GM18505 (cell line): Measurements from ENCODE around the gene INSM2.

Experiments used
- ATAC-seq: cut with Tn5 transposase; IDR thresholded peaks from one replicate; pipeline ENCODE4 v1.9.1; 2021; ENCODE audit not compliant: unreplicated experiment
- POLR2A ChIP-seq: IDR thresholded peaks from 4 replicates; pipeline ENCODE4 v1.6.1; 2011; ENCODE audit warnings: borderline replicate concordance; ENCODE audit not compliant: insufficient read depth, insufficient read length; ENCODE audit errors: extremely low read depth

The INSM2 gene, protein sequence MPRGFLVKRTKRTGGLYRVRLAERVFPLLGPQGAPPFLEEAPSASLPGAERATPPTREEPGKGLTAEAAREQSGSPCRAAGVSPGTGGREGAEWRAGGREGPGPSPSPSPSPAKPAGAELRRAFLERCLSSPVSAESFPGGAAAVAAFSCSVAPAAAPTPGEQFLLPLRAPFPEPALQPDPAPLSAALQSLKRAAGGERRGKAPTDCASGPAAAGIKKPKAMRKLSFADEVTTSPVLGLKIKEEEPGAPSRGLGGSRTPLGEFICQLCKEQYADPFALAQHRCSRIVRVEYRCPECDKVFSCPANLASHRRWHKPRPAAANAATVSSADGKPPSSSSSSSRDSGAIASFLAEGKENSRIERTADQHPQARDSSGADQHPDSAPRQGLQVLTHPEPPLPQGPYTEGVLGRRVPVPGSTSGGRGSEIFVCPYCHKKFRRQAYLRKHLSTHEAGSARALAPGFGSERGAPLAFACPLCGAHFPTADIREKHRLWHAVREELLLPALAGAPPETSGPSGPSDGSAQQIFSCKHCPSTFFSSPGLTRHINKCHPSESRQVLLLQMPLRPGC

DNA sequence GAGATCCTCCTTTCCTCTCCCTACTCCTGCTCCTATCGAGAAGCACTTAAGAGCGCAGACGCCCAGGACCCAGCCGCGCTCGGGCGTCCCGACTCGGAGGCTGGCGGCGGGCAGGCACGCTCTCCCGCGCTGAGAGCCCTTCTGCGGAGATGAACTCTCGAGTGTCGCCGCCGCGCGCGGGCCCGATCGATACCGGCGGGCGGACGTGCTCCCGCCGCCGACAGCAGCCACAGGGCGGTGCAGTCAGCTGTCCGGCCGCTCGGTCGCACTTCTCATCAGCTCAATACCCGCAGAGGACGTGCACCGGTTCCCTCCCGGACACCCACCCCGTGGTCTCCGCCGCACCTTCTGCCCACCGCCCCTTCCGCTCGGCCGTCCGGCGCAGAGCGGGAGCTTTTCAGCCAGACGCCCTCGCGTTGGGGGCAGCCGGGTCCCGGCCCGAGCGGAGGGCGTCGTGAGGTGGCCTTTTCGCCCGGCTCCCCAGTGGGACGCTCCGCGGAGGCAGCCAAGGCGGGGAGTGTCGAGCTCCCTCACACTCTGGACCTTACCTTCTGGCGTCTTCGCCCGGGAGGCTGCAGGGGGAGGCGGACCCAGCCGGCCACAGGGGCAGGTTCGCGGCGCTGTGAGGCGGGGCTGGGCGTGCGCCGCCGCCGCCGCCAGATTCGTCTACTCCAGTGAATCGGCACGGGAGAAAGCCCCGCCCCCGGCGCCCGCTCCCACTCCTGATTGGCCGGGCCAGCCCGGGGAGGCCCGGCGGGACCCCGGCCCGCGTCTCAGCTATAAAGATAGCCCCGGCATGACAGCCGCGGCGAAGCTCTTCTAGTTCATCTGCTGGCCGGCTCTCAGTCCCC, at the start of gene INSM2:
INSM2 (plus strand) TSS at position 808 of the 851 bp plus-strand sequence. CDS start 89 bp downstream, outside the sequence.
- peak; percentile 82 for ATAC-seq
- TF ChIP-seq POLR2A, result no peak

DNA sequence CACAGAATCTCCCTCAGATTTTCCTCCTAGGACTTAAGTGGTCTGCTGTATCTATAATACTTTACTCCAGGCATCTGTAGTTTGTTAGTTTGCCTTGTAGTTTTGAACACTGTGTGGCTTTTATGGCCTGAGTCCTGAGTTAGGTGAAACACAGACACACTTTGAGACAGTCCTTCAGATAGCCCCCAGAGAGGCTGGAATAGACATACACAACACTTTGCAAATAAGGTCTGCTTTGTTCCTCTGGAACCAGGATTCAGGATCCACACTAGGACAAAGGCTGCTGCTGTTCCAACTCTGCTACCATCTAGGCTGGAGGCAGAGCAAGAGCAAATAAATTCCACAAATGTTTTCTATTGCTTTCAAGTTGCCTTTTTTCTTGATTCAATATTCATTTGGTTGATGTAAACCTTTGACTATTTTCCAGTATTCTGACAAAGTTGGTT, 41.4 kb upstream of the INSM2 start:
- ATAC-seq, result no peak
- TF ChIP-seq POLR2A, result no peak

DNA sequence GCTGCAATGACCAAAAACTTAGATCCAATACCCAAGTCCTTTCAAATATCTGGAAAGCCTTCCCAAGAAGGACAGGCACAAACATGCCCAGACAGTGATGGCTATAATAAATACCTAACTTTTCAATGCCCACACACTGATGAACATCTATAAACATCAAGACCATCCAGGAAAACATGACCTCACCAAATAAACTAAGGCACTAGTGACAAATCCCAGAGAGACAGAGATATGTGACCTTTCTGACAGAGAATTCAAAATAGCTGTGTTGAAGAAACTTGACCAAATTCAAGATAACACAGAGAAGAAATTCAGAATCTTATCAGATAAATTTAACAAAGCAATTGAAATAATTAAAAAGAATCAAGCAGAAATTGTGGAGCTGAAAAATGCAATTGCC, 38.7 kb upstream of the INSM2 start:
- no peak for ATAC-seq
- TF ChIP-seq POLR2A, result no peak

DNA sequence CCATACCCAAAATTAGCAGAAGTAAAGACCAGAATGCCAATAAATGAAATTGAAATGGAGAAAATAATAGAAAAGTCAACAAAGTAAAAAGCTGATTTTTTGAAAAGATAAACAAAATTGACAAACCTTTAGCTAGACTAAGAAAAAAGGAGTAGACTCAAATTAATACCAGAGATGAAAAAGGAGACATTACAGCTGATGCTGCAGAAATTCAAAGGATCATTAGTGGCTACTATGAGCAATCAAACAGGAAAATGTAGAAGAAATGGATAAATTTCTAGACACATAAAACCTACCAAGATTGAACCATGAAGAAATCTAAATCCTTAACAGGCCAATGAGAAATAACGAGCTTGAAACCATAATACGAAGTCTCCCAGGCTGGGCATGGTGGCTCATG, 34.8 kb upstream of the INSM2 start:
- ATAC-seq, result no peak
- TF ChIP-seq POLR2A, result no peak

DNA sequence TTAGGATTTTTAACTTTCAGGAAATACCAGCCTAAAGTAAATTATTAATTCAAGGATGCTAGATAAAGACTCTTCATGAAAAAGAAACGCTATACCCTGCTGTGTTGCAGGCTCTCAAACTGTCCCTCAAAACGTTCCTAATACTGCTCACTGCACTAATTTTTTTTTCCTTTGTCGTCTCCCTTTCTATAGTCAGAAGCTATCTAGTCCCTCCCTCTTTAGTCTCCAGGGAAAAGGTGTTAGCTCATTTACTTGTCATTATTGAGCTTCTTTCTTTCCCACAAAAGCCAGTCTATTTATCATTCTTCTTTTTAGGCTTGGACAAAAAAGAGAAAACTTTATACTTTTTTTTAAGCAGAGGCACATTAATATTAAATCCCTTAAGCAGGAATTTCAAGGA, 30.3 kb upstream of the INSM2 start:
- ATAC-seq, result no peak
- TF ChIP-seq POLR2A, result no peak

DNA sequence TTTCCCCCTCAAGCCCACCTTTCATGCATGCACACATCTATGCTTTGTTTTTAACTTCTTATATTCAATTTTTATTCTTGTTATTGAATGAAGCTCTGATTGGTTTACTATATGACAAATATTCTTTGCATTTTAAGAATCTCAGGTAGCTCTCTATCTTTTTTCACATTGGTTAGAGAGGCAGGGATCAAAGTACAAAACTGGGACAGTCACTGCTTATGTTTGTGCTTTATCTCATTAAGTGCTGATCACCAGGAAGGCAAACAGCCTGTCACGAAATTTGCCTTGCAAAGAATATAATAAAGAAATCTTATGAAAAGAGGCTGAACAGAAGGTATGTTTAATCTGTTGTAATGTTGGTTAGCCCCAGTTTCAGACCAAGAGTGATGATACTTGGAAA, 29.7 kb upstream of the INSM2 start:
- no peak for TF ChIP-seq POLR2A
- no peak for ATAC-seq

DNA sequence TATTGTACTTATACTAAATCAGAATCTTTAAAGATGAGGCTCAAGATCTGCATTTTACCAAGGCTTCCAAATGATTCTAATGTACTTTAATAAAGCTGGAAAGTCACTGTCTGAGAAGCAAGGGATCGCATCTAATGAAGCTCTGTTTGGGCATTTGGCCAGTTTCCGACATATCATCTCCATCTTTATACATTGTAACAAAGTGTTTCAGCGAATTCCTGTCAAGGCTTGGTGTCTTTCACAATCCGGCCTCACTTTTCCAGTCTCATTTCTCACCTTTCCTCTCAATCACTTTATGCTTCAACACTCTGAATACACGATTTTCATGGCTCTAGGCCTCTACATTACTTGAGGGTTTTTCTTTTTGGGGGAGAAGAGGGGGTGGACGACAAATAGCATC, 27.5 kb upstream of the INSM2 start:
- no peak for ATAC-seq
- TF ChIP-seq POLR2A, result no peak

DNA sequence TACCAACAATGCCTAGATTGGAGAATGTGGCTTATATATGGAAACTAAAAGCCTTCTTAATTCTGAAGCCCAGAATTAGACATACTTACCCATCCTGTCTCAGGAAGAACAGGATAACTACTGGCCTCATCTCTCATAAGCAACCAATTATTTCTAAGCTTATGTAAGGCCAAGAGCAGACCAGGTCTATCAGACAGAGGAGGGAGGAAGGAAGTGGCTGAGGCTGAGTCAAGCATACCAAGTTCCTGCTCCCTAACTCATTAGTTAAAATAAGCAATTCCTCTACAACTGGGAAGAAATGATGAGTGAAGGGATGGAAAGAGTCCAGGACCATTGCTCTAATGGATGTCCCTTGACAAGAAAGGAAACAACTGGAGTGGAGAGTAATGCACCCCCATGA, 27.0 kb upstream of the INSM2 start:
- no peak for TF ChIP-seq POLR2A

DNA sequence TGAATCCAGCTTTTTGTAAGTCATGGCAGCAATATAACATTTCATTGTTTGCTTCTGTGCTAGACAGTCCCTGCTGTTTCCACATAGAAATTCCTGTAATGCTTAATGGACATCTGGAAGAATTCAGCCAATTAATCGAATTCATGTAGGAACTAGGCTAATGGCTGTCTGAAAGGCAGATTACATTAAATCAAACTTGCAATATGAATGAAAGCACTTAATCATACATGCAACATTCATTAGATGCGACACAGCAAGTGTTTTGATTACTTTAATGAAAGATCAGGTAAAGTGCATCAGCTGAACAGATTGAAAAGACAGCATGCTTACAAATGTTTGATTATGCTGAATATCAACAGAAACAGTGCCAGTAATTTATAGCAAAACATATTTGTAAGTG, 24.1 kb upstream of the INSM2 start:
- ATAC-seq, result no peak
- TF ChIP-seq POLR2A, result no peak

More for the DNA sequence above, 27.0 kb upstream of the INSM2 start:
- no peak for ATAC-seq

DNA sequence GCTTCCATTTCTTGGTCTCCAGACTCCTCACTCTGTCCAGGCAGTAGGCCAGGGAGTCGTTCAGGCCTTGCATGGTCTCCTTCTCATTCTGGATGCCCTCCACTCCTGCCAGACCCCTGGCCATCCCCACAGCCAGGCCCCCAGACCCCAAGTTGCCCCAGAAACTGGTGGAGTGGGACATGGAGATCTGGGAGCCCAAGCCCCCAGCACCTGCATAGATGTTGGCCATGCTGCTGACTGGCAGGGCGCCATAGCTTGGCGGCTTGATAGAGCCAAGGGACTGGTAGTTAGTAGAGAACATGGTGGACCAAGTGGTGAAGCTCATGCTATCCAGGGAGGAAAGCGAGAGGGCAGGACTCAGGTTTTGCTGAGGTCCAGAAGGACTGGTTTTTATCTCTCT, 21.2 kb upstream of the INSM2 start:
- no peak for TF ChIP-seq POLR2A
- no peak for ATAC-seq

DNA sequence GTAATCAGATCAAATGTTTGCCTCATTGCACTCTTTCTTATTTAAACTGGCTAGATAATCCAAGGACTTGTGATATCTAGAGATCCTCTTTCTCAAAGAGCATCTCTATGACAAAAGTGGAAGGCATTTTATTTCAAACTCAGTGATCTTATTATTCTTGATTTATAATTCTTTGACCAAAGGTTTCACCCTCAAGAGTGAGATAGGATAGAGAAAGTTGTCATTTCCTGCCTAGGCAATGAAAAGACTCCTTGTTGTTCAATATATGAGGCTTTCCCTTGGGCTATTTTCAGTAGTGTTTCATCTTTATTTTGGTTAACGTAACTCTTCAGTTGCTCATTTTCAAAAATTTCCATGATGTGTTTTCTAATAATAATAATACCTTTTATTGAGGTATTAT, 18.0 kb upstream of the INSM2 start:
- TF ChIP-seq POLR2A, result no peak

DNA sequence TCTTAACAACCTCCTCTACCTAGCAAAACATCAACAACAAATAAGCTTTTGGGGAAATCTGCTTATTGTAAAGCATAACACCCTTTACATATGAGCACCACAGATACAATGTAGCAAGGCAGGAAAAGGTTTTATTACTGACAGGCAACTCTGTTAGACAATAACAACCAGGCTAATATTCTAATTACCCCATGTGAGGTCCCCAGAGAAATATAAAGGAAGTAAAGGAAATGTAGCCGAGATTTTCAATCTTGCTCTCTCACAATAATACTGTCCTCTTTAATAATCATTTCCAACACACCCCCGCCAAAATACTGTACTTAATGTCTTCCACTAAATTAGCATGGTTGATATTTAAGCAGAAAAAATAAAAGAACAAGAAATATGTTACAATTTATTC, 14.0 kb upstream of the INSM2 start:
- no peak for ATAC-seq
- TF ChIP-seq POLR2A, result no peak

More for the DNA sequence above, 18.0 kb upstream of the INSM2 start:
- no peak for ATAC-seq

DNA sequence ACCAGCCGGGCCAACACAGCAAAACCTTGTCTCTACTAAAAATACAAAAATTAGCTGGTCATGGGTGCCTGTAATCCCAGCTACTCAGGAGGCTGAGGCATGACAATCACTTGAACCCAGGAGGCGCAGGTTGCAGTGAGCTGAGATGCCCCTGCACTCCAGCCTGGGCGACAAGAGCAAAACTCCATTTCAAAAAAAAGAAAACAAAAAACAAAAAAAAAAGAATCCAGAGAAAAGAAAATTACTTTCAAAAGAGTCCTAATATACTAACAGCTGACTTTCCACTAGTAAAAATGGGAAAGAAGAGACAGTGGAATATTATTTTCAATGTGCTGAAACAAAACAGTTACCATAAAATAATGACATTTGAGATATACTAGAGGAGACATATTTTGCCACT, 8.3 kb upstream of the INSM2 start:
- no peak for TF ChIP-seq POLR2A
- no peak for ATAC-seq
